Activated T-helper 1 cell treated with anti-CD3 and anti-CD28 coated beads, Interleukin-2, amount 50 U/mL, for 16 hours (primary cell): ENCODE data around the gene SIGLEC11.

Experiments used
- DNase-seq, 2 donors: peaks; one replicate each; pipeline ENCODE4 v3.0.0-alpha.2; 2020; ENCODE audit warnings: low read depth in 1 of 2, low spot score in 1 of 2

Gene SIGLEC11

DNA sequence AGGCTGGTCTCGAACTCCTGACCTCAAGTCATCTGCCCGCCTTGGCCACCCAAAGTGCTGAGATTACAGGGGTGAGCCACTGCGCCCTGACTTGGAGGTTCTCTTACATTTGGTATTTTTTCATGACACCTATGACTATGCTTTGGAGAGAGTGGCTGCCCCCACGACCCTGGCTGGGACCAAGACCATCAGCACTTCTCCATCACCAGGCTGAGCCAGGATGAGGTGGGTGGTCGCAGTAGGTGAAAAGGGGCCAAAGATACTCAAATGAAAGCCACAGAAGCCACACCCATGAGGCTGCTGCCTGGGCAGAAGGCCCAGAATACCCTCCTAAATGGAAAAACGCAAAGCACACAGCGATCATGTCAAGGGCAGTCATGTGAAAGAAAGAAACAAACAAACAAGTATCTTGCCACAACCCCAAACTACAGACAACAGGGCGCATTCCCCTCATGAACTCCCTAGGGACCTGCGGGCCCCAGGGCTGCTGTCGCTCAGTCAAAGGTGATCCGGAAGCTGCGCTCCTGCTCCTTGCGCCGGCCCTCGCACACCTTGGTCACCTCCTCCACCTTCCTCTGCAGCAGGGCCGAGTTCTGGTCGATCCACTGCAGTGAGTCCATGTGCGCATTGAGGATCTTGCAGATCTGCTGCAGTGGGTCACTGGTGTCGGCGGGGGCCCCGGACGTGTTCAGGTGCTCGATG, 53.1 kb downstream of the SIGLEC11 start:
- DNase-seq = no peak

DNA sequence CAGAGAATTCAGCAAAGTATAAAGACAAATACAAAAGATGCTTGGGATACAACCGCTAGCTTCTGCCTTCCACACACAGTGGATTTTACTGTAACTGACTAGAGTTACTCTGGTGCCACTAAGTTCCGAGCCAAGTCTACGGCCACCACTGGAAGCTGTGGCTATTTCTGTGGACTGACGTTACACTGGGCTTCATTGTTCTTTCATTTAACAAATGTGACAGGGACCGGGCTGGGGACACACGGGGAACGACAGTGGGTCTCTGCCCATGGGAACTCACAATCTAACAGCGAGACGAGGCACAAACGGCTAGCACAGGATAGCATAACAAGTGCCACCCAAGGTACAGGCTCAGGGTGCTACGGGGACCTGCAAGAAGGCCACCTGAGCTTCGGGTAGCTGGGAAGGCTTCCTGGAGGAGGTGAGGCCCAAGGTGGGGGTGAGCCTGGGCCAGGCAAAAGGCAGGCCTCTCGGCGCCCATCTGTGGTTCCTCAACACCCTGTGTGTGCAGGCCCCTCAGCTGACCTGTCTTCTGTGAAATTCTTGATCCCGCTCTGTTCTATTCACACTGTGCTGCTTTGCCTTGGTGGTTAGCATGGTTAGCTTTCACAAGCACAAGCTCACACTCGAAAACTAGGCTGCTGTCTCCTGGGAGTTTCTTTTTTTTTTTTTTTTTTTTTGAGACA, 54.0 kb downstream of the SIGLEC11 start:
- DNase-seq = no peak

DNA sequence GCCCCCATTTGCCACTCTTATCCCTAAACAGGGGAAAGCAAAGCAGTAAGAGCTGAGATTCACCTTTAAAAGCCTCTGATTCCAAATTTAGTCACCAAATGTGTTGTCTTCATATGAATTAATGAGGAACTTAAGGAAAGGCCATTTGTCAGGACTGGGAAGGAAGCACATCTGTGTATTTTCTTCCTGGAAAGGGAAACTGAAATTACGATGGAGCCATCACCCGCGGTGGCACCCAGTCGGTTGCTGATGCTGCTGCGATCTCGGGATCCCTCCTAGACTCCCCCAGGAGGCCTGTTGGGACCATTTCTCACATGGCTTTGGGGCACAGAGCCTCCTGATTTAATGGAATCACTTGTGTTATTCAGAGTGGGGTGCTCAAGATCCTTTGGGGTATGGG, 56.8 kb downstream of the SIGLEC11 start:
- DNase-seq = no peak
